GM12878 (cell line): ENCODE measurements around the gene SCYGR3.

Experiments used
- CREB1 ChIP-seq: IDR thresholded peaks from 2 replicates; pipeline ENCODE4 v1.6.1; 2012; ENCODE audit warnings: low read depth, mild to moderate bottlenecking, inconsistent platforms
- CTCF ChIP-seq, 3 experiments: IDR thresholded peaks in 2 of 3; conservative IDR thresholded peaks in 1 of 3; 2 replicates each; pipeline ENCODE4 v1.5.1; 2011; ENCODE audit warnings: low read depth in 3 of 3, low read length in 3 of 3, mild to moderate bottlenecking in 3 of 3, control low read depth in 2 of 3, moderate library complexity in 2 of 3, inconsistent platforms in 1 of 3, mixed read lengths in 1 of 3; ENCODE audit not compliant: control insufficient read depth in 2 of 3, insufficient read depth in 1 of 3; ENCODE audit errors: extremely low read depth in 1 of 3
- EP300 ChIP-seq, 2 experiments: fragments of 150-350 bp in 1 of 2; IDR thresholded peaks; 2 replicates each; pipeline ENCODE4 v1.6.1; 2011 to 2012; ENCODE audit warnings: low read depth in 2 of 2, low read length in 2 of 2, borderline replicate concordance in 1 of 2, improper control_type of control experiment in 1 of 2, inconsistent platforms in 1 of 2; ENCODE audit not compliant: control insufficient read depth in 1 of 2
- MLLT1 ChIP-seq: fragments of 450-650 bp; IDR thresholded peaks from 2 replicates; pipeline ENCODE4 v1.6.1; 2016; ENCODE audit warnings: mild to moderate bottlenecking
- MXI1 ChIP-seq: fragments of 150-350 bp; IDR thresholded peaks from 2 replicates; pipeline ENCODE4 v1.6.1; 2011; ENCODE audit warnings: low read depth, mild to moderate bottlenecking, inconsistent platforms, low read length, improper control_type of control experiment
- NFXL1 ChIP-seq: fragments of 450-650 bp; IDR thresholded peaks from 2 replicates; pipeline ENCODE4 v1.6.1; 2017; ENCODE audit warnings: antibody characterized with exemption, mild to moderate bottlenecking, borderline replicate concordance
- POLR2A ChIP-seq: IDR thresholded peaks from 2 replicates; pipeline ENCODE4 v1.6.1; 2011; ENCODE audit warnings: low read depth, mild to moderate bottlenecking, low read length
- TAF1 ChIP-seq: IDR thresholded peaks from 2 replicates; pipeline ENCODE4 v1.6.1; 2011; ENCODE audit warnings: mild to moderate bottlenecking, low read depth, low read length, borderline replicate concordance
- USF2 ChIP-seq: IDR thresholded peaks from 2 replicates; pipeline ENCODE4 v1.6.1; 2011; ENCODE audit warnings: low read depth, low read length, improper control_type of control experiment, borderline replicate concordance
- ZSCAN29 ChIP-seq: fragments of 450-650 bp; IDR thresholded peaks from 2 replicates; pipeline ENCODE4 v1.6.1; 2017; ENCODE audit warnings: mild to moderate bottlenecking, moderate library complexity

- TF ChIP-seq CTCF (IDR thresholded peaks at IDR 0.05 in 2 of 3, conservative IDR thresholded peaks at IDR 0.05 in 1 of 3; ENCODE audit: control insufficient read depth in 2 of 3, extremely low read depth in 1 of 3, insufficient read depth in 1 of 3, low read depth in 3 of 3, low read length in 3 of 3) (no peak), MLLT1 (no peak), EP300 (IDR thresholded peaks at IDR 0.05; ENCODE audit: borderline replicate concordance in 1 of 2, control insufficient read depth in 1 of 2, low read depth in 2 of 2, low read length in 2 of 2) (no peak), USF2 (no peak), MXI1 (no peak), NFXL1 (no peak), CREB1 (no peak), ZSCAN29 (no peak), TAF1 (no peak), POLR2A (no peak)
These were observed 1.3 kb upstream of the SCYGR3 start for GRCh38 chr2:227615906-227616305.
